ENCODE measurements around the gene MRPS10.

DNA sequence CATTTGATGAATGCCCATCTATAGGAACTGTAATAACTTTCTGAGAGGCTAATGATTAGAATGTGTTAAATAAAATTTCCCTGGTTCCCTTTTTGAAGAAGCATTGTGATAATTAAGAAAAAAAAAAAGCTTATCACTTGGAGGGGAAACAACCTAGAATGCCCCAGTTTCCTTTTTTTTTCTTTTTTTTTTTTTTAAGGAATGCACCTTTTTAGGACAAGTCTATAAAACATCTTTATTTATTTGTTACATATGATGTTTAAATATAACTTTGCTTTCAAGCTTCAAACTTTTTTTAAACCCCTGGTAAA lies 7.3 kb upstream of the MRPS10 start:
- TF ChIP-seq, protein P1, sequence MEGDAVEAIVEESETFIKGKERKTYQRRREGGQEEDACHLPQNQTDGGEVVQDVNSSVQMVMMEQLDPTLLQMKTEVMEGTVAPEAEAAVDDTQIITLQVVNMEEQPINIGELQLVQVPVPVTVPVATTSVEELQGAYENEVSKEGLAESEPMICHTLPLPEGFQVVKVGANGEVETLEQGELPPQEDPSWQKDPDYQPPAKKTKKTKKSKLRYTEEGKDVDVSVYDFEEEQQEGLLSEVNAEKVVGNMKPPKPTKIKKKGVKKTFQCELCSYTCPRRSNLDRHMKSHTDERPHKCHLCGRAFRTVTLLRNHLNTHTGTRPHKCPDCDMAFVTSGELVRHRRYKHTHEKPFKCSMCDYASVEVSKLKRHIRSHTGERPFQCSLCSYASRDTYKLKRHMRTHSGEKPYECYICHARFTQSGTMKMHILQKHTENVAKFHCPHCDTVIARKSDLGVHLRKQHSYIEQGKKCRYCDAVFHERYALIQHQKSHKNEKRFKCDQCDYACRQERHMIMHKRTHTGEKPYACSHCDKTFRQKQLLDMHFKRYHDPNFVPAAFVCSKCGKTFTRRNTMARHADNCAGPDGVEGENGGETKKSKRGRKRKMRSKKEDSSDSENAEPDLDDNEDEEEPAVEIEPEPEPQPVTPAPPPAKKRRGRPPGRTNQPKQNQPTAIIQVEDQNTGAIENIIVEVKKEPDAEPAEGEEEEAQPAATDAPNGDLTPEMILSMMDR (IDR thresholded peaks at IDR 0.05 in 2 of 3, conservative IDR thresholded peaks at IDR 0.05 in 1 of 3; ENCODE audit: borderline replicate concordance in 1 of 3, insufficient read depth in 1 of 3, low read depth in 2 of 3, low read length in 2 of 3) = no peak
- TF ChIP-seq POLR2A (IDR thresholded peaks at IDR 0.05; ENCODE audit: borderline replicate concordance, extremely low read depth, insufficient read depth, insufficient read length) (no peak), POLR2AphosphoS5 (IDR thresholded peaks at IDR 0.05; ENCODE audit: low read depth, low read length) (no peak)
